ENCODE data around the gene PKP3.
"Not testable (repeated sequence)": the region's sequence is repeated elsewhere in the genome, so short reads cannot be mapped to it uniquely, and the experiment has no call there.

Gene PKP3

GRCh38 chr11:394858-395655 lies 1.0 kb downstream of the PKP3 start:
- TF ChIP-seq FOXP2 (optimal IDR thresholded peaks at IDR 0.05; ENCODE audit: control extremely low read depth, extremely low read length, insufficient read depth) = no peak
- TF ChIP-seq EZH2 (IDR thresholded peaks at IDR 0.05) = no peak
- no peak for TF ChIP-seq POLR2AphosphoS5 (IDR thresholded peaks at IDR 0.05; ENCODE audit: borderline replicate concordance, low read depth, low read length)
- no peak overlapping the region for H3K27ac ChIP-seq
- H3K9ac ChIP-seq (ENCODE audit: insufficient read length) = no peak overlapping the region
- DNase-seq (ENCODE audit: low read depth, low spot score) = no peak
- H3K4me3 ChIP-seq = no peak overlapping the region
- H3K9me3 ChIP-seq (ENCODE audit: low read depth, low read length) = no peaks in the 10 kb centered on the region
- no peaks in the 10 kb centered on the region for H3K36me3 ChIP-seq (ENCODE audit: insufficient read depth, low read length)

GRCh38 chr11:395866-396265 lies 1.9 kb downstream of the PKP3 start:
- no peaks in the 10 kb centered on the region for H3K36me3 ChIP-seq (ENCODE audit: insufficient read depth, low read length)
- no peak for TF ChIP-seq FOXP2 (optimal IDR thresholded peaks at IDR 0.05; ENCODE audit: control extremely low read depth, extremely low read length, insufficient read depth)
- TF ChIP-seq POLR2AphosphoS5 (IDR thresholded peaks at IDR 0.05; ENCODE audit: borderline replicate concordance, low read depth, low read length) = no peak
- no peak for TF ChIP-seq EZH2 (IDR thresholded peaks at IDR 0.05)
- H3K9ac ChIP-seq (ENCODE audit: insufficient read length) = no peak overlapping the region
- H3K27ac ChIP-seq = no peak overlapping the region
- no peaks in the 10 kb centered on the region for H3K9me3 ChIP-seq (ENCODE audit: low read depth, low read length)
- no peak overlapping the region for H3K4me3 ChIP-seq
- DNase-seq (ENCODE audit: low read depth, low spot score) = no peak

- Histone ChIP-seq H3K27ac (no peak overlapping the region), H3K4me3 (no peak overlapping the region), H3K36me3 (ENCODE audit: insufficient read depth, low read length) (no peaks in the 10 kb centered on the region), H3K9ac (ENCODE audit: insufficient read length) (no peak overlapping the region), H3K9me3 (ENCODE audit: low read depth, low read length) (no peaks in the 10 kb centered on the region)
- no peak for DNase-seq (ENCODE audit: low read depth, low spot score)
- no peak for TF ChIP-seq FOXP2 (optimal IDR thresholded peaks at IDR 0.05; ENCODE audit: control extremely low read depth, extremely low read length, insufficient read depth)
- no peak for TF ChIP-seq EZH2 (IDR thresholded peaks at IDR 0.05)
These were observed 2.5 kb downstream of the PKP3 start for GRCh38 chr11:396511-396947.

GRCh38 chr11:396948-397548 lies 3.0 kb downstream of the PKP3 start:
- H3K9ac ChIP-seq (ENCODE audit: insufficient read length) = no peak overlapping the region
- DNase-seq (ENCODE audit: low read depth, low spot score) = no peak
- no peaks in the 10 kb centered on the region for H3K9me3 ChIP-seq (ENCODE audit: low read depth, low read length)
- H3K27ac ChIP-seq = no peak overlapping the region
- TF ChIP-seq FOXP2 (optimal IDR thresholded peaks at IDR 0.05; ENCODE audit: control extremely low read depth, extremely low read length, insufficient read depth) (no peak), EZH2 (IDR thresholded peaks at IDR 0.05) (no peak), POLR2AphosphoS5 (IDR thresholded peaks at IDR 0.05; ENCODE audit: borderline replicate concordance, low read depth, low read length) (no peak)
- H3K4me3 ChIP-seq = no peak overlapping the region
- no peaks in the 10 kb centered on the region for H3K36me3 ChIP-seq (ENCODE audit: insufficient read depth, low read length)

GRCh38 chr11:398826-399225 lies 4.8 kb downstream of the PKP3 start:
- Histone ChIP-seq H3K9me3 (ENCODE audit: low read depth, low read length) (no peaks in the 10 kb centered on the region), H3K36me3 (ENCODE audit: insufficient read depth, low read length) (no peaks in the 10 kb centered on the region), H3K9ac (ENCODE audit: insufficient read length) (no peak overlapping the region), H3K4me3 (no peak overlapping the region), H3K27ac (no peak overlapping the region)
- no peak for TF ChIP-seq POLR2AphosphoS5 (IDR thresholded peaks at IDR 0.05; ENCODE audit: borderline replicate concordance, low read depth, low read length)
- TF ChIP-seq FOXP2 (optimal IDR thresholded peaks at IDR 0.05; ENCODE audit: control extremely low read depth, extremely low read length, insufficient read depth) = no peak
- TF ChIP-seq EZH2 (IDR thresholded peaks at IDR 0.05) = no peak
- no peak for DNase-seq (ENCODE audit: low read depth, low spot score)

- no peak for TF ChIP-seq FOXP2 (optimal IDR thresholded peaks at IDR 0.05; ENCODE audit: control extremely low read depth, extremely low read length, insufficient read depth)
- no peak for TF ChIP-seq EZH2 (IDR thresholded peaks at IDR 0.05)
- TF ChIP-seq POLR2AphosphoS5 (IDR thresholded peaks at IDR 0.05; ENCODE audit: borderline replicate concordance, low read depth, low read length) = no peak
- no peak overlapping the region for H3K9ac ChIP-seq (ENCODE audit: insufficient read length)
- H3K4me3 ChIP-seq = no peak overlapping the region
- no peaks in the 10 kb centered on the region for H3K36me3 ChIP-seq (ENCODE audit: insufficient read depth, low read length)
- no peak overlapping the region for H3K27ac ChIP-seq
- H3K9me3 ChIP-seq (ENCODE audit: low read depth, low read length) = no peaks in the 10 kb centered on the region
- DNase-seq (ENCODE audit: low read depth, low spot score) = no peak
These were observed 5.8 kb downstream of the PKP3 start for GRCh38 chr11:399731-400211.

- Histone ChIP-seq H3K36me3 (ENCODE audit: insufficient read depth, low read length) (no peaks in the 10 kb centered on the region), H3K9me3 (ENCODE audit: low read depth, low read length) (no peaks in the 10 kb centered on the region), H3K9ac (ENCODE audit: insufficient read length) (no peak overlapping the region), H3K27ac (no peak overlapping the region), H3K4me3 (no peak overlapping the region)
- DNase-seq (ENCODE audit: low read depth, low spot score) = no peak
- TF ChIP-seq FOXP2 (optimal IDR thresholded peaks at IDR 0.05; ENCODE audit: control extremely low read depth, extremely low read length, insufficient read depth) (no peak), POLR2AphosphoS5 (IDR thresholded peaks at IDR 0.05; ENCODE audit: borderline replicate concordance, low read depth, low read length) (no peak), EZH2 (IDR thresholded peaks at IDR 0.05) (no peak)
These were observed 6.3 kb downstream of the PKP3 start for GRCh38 chr11:400241-400689.

- not testable (repeated sequence) for H3K36me3 ChIP-seq (ENCODE audit: insufficient read depth, low read length); H3K9ac ChIP-seq (ENCODE audit: insufficient read length); H3K4me3 ChIP-seq; H3K9me3 ChIP-seq (ENCODE audit: low read depth, low read length); H3K27ac ChIP-seq; DNase-seq (ENCODE audit: low read depth, low spot score)
These were observed 7.2 kb downstream of the PKP3 start for GRCh38 chr11:401196-401595.
